ENCODE results near the gene G6PC3.

The G6PC3 gene

GRCh38 chr17:44061446-44061845 is 9.1 kb upstream of the G6PC3 start:
- DNase-seq (ENCODE audit: low spot score) = peak; percentile 42

- DNase-seq (ENCODE audit: low spot score) = no peak
These were observed 7.7 kb upstream of the G6PC3 start for GRCh38 chr17:44062871-44063270.

- DNase-seq (ENCODE audit: low spot score) = no peak
These were observed 6.6 kb upstream of the G6PC3 start for GRCh38 chr17:44063704-44064639.

- DNase-seq (ENCODE audit: low spot score) = no peak
These were observed 4.8 kb upstream of the G6PC3 start for GRCh38 chr17:44065668-44066203.

GRCh38 chr17:44066204-44066930 is 4.2 kb upstream of the G6PC3 start, which contains the start of gene LSM12:
TSS of gene LSM12 (minus strand) at chr17:44066671. CDS start at chr17:44066587, 84 bp downstream.
- peak; percentile 93 for DNase-seq (ENCODE audit: low spot score)

- DNase-seq (ENCODE audit: low spot score) = no peak
These were observed 3.0 kb upstream of the G6PC3 start for GRCh38 chr17:44067545-44067940.

- peak; percentile 20 for DNase-seq (ENCODE audit: low spot score)
These were observed 521 bp upstream of the G6PC3 start for GRCh38 chr17:44069974-44070454.

- DNase-seq (ENCODE audit: low spot score) = peak; percentile 71
These were observed 624 bp downstream of the G6PC3 start for GRCh38 chr17:44071198-44071520.

- no peak for DNase-seq (ENCODE audit: low spot score)
These were observed 1.2 kb downstream of the G6PC3 start for GRCh38 chr17:44071772-44072171.

- DNase-seq (ENCODE audit: low spot score) = no peak
These were observed 3.8 kb downstream of the G6PC3 start for GRCh38 chr17:44074231-44074910.

- DNase-seq (ENCODE audit: low spot score) = no peak
These were observed 4.4 kb downstream of the G6PC3 start for GRCh38 chr17:44074911-44075285.

GRCh38 chr17:44075598-44076293 is 5.2 kb downstream of the G6PC3 start:
- no peak for DNase-seq (ENCODE audit: low spot score)

- DNase-seq (ENCODE audit: low spot score) = no peak
These were observed 6.4 kb downstream of the G6PC3 start for GRCh38 chr17:44076716-44077594.

- DNase-seq (ENCODE audit: low spot score) = no peak
These were observed 7.0 kb downstream of the G6PC3 start for GRCh38 chr17:44077595-44077909.

GRCh38 chr17:44078412-44078811 is 7.9 kb downstream of the G6PC3 start:
- DNase-seq (ENCODE audit: low spot score) = no peak

- DNase-seq (ENCODE audit: low spot score) = no peak
These were observed 9.6 kb downstream of the G6PC3 start for GRCh38 chr17:44079877-44080821.

GRCh38 chr17:44081681-44082080 is 11.1 kb downstream of the G6PC3 start:
- DNase-seq (ENCODE audit: low spot score) = no peak

- DNase-seq (ENCODE audit: low spot score) = no peak
These were observed 11.9 kb downstream of the G6PC3 start for GRCh38 chr17:44082256-44082927.

GRCh38 chr17:44083250-44083849 is 12.8 kb downstream of the G6PC3 start:
- no peak for DNase-seq (ENCODE audit: low spot score)

All from AG08395 (cell line).